HG03457 (cell line): Measurements from ENCODE around the gene OIT3.

Experiments used
- ATAC-seq: cut with Tn5 transposase; IDR thresholded peaks from one replicate; pipeline ENCODE4 v1.9.1; 2021; ENCODE audit warnings: moderate number of reproducible peaks; ENCODE audit not compliant: unreplicated experiment

The OIT3 gene

DNA sequence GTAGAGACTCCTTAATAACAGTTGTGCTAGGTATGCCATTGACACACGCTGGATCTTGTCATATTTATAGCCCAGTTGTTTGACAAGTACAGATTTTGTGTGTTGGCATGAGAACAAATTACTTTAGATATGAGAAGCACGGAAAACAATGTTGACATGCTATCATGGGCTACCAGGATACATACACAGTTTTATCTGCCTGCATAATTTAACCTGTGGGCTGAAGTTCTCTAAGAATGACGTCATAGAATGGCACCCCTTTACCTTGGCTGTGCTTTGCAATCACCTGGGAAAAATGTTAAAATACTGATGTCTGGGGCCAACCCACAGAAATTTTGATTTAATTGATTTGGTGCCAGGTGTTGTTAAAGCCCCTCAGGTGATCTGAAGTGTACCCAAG is 58.2 kb downstream of the OIT3 start:
- ATAC-seq = no peak

DNA sequence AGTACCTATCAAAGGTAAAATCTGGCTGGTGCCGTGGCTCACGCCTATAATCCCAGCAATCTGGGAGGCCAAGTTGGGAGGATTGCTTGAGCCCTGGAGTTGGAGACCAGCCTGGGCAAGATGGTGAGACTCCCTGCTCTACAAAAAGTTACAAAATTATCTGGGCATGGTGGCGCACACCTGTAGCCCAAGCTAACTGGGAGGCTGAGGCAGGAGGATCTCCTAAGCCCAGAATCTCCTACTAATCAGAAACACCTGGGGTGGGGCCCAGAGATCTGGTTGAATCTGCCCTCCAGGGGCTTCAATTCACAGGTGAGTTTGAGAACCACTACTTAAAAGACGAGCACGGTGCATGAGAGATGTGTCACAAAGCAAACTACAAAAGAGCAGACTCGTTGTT is 58.6 kb downstream of the OIT3 start:
- no peak for ATAC-seq

DNA sequence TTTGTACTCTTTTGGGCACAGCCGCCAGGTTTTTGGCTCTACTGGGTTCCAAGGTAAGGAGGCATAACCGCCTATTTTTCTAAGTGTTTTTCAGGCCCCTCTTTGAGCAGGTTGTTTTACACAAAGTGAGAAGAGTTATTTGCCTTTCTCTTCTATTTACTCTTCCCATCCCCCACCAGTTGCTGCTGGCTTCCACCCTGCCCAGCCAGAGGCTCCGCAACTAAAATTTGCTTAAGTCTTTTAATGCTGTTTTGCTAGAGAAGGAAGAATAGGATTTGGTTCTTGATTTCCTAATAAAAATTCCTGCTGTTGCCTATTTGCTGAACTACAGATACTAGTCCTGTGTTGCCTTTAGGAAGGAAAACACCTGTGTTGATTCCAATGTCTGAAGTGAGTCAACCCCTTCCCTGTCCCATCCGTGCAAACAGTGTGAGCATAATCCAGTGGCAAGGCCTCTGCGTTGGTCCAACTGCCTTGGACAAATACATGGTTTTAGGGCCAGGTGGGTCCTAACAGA is 59.2 kb downstream of the OIT3 start:
- ATAC-seq = no peak

DNA sequence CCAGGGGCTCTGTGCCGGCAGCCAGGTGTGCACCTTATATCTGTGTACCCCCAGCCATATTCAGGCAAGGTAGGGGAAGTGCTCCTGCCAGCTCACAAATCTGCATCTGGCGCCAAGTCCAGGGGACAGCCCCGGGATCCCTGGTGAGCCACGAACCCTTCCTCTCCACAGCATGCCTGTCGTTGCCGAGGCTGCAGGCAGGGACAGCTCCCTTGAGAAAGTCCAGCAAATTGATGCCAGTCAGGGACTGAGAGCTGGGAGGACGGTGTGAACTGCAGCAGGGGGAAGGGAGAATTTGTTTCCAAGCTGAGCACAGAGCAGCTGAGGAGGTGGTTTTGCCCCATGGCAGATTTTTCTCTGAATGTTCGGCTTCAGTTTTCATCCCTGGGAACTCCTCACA is 60.1 kb downstream of the OIT3 start:
- ATAC-seq = no peak

DNA sequence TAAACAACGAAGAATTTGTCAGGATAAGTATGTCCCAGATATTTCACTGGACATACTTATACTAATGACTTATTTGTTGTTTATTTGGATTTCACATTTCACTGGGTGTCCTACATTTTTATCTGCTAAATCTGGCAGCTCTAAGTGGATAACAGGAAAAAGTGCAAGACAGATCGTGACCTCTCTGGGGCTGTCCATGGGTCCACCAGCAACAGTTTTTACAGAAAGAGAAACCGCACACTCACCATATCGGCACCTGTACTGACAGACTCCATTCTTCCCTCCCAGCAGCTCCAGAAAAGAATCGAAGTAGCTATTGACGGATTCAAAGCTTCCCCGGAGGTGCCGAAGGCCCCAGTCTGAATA is 60.7 kb downstream of the OIT3 start:
- ATAC-seq = no peak

DNA sequence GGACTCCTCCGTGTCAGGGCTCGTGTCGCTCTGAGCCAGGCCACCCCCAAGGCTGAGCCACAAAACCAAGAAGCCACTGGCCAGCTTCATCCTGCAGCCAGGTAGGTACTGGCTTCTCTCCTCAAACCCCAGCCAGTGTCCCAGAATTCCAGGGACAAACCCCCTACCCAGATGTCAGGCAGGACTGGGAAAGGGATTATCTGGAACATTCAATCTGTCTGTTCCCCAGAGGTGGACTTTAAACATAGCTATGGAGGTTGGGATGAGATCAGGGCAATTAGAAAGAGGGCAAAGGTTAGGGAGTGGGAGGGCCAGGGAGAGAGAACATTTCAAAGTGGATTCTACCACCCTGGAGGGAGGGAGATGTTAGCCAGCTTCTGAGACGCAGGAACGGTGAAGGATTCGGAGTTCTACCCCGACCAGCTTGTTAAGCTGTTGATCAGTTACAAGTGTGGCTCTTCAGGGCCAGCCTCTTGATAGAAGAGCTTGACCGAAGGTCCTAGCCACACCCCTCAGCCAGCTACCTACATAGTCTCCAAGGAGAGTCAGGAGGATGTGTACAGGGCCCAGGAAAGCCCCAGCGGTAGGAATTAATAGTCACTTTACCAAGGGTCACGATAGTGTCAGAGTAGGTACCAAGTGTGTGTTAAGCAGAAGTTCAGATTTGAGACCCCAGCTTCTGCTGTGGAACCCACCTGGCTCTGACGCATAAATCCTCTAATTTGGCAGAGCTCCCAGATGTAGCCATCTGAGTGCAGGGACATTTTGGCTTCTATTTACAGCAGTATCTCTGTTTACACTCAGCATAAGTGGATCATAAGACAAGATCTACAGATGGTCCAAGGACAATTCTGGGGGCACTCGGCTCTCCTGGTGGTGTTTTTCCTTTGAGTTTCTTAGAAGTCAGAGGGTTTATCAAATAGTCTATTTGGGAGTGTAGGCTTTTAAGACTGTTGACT is 61.3 kb downstream of the OIT3 start, which contains the start of gene PLA2G12B:
PLA2G12B (minus strand) TSS at position 211 of the 959 bp plus-strand sequence; CDS start at position 90, 121 bp downstream.
- no peak for ATAC-seq

DNA sequence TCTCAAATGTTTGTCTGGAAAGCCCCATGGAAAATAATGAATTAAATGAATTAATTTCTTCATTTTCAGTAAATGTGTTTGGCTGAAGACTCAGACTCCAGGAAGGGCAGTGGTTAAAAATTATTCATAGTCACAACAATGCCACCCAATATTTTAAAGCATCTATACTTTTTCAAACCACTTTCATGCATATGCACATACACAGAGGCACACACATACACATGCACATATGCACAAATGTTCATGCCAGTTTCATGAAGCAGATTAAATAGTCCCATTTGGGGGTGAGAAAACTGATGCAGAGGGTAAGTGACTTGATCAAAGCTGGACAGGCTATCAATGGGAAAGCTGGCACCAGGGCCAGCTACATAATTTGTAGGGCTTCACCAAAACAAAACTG is 62.5 kb downstream of the OIT3 start:
- no peak for ATAC-seq

DNA sequence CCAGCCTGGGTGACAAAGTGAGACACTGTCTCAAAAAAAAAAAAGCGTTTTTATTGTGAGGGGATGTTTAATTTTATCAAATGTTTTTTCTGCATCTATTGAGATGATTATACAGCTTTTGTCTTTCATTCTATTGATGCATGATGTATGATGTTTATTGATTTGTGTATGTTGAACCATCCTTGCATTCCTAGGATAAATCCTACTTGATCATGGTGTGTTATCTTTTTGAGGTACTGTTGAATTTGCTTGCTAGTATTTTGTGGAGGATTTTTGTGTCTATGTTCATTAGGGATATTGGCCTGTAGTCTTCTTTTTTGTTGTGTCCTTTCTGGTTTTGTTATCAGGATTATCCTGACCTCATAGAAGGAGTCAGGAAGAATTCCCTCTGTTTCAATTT is 83.3 kb downstream of the OIT3 start:
- ATAC-seq = no peak

DNA sequence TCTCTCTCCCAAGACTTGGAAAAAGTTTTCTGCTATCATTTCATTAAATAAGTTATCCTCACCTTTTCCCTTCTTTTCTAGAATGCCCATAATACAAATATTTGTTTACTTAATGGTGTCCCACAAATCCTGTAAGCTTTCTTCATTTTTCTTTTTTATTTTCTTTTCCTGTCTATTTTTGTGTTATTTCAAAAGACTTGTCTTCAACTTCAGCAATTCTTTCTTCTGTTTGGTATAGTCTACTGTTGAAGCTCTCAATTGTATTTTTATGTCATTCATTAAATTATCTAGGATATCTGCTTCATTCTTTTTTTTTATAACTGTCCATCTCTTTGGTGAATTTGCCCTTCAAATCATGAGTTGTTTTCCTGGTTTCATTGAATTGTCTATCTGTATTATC is 86.2 kb downstream of the OIT3 start:
- ATAC-seq = no peak

DNA sequence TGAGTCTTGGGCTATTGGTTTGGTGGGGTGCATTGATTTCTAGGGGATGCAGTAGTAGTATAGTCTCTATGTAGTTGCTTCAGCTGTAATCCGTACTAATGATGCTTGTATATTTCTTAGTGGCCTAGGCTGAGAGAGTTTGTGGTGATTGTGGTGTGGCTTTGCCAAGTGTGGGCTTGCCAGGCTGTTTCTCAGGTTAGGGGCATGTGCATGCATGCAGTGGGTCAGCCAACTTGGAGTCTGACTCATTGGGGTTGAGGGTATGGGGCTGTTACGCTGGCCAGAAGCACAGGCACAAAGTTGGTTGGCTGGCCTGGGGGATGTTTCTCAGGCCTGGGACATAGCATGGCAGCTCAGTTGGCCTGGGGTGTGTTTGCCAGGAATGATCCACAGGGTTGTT is 86.8 kb downstream of the OIT3 start:
- ATAC-seq = no peak

DNA sequence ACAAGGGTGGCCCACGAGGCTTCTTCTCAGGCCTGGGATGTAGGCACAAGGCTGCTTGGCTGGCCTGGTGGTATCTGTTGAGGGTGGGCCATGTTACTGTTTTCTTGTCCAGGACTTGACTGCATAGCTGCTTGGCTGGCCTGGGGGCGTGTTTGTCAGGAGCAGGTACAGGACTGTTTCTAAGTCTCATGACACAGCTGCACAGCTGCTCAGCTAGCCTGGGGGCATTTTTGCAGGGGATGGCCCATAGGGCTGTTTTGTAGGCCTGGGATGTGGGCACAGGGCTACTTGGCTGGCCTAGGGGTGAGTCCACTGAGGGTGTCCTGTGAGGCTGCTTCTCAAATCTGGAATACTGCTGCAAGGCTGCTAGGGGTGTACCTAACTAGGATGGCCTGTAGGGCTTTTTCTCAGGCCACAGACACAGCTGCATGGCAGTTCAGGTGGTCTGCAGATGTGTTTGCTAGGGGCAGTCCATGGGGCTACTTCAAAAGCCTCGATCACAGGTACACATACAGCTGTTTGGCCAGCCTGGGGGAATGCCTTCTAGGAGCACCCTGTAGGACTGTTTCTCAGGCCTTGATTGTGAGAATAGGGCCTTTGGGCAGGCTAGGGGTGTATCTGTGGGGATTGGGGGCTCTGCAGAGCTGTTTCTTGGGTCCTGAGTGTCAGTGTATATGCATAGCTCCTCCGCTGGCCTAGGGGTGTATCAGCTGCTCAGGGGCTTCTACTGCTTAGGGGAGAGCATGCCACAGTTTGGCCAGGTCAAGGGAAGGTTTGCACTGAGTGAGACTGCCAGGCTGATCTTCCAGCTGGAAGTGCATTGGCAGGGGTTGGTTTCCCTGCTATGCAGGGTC is 87.7 kb downstream of the OIT3 start:
- ATAC-seq = no peak

DNA sequence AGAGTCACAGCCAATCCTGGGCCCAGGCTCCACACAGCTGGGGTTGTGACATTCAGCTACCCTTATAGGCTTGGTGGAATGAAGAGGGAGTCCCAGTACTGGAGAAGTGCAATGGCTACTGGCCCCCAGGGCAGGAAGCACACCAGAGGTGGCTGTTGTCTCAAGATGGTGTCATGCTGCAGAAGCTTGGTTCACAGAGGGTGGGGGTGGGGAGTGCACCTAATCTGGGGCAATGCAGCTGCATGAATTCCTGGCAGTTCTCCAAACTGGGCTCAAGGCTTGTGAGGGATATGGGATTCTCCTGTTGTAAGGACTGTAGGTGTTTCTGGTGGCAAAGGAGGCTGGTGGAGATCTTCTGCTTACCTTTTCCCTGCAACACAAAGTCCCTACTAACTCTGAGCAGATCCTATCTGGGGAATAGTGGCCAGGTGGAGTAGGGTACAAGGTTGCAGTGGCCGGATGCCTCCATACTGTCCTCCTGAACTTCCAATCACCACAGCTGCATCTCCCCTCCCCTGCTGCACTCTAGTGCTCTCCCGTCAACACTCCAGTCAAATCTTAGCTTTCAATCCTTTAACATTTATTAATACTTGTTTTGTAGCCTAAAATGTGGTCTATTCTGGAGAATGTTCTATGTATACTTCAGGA is 88.5 kb downstream of the OIT3 start:
- ATAC-seq = no peak
